ENCODE measurements around the gene PDSS1.
"Not testable (repeated sequence)": the region's sequence is repeated elsewhere in the genome, so short reads cannot be mapped to it uniquely, and the experiment has no call there.

PDSS1 gene

DNA sequence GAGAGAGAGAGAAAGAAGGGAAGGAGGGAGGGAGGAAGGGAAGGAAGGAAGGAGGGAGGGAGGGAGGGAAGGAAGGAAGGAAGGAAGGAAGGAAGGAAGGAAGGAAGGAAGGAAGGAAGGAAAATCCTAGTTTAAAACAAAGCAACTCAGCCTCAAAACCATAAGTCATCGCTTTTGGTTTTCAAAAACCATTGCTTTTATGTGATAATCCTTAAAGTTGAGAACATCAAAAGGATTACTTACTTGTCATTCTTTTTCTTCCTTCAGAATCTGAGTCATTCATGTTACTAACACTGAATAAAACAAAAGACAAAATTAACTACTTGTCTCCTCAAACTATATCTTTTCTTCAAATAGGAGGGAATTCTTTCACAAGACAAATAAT lies 21.6 kb upstream of the PDSS1 start:
- H3K9ac ChIP-seq: no peak overlapping the region
- no peak for TF ChIP-seq Cebpa-rat (IDR thresholded peaks at IDR 0.05)
- H4K20me1 ChIP-seq: no peaks in the 10 kb centered on the region
- no peak overlapping the region for H3K4me3 ChIP-seq
- H3K27ac ChIP-seq: no peak overlapping the region
- H3K9me3 ChIP-seq (replicated peaks in 1 of 11): peaks cover 0 to 11% (median 0%) of the 10 kb centered on the region in 11 experiments; a peak in 4 of 22 replicates
- H3K4me1 ChIP-seq: peaks cover 0 to 8% (median 5%) of the 10 kb centered on the region in 10 experiments; a peak in 12 of 20 replicates
- H3K4me2 ChIP-seq: no peak overlapping the region
- no peaks in the 10 kb centered on the region for H3K36me3 ChIP-seq
- no peaks in the 10 kb centered on the region for H3K27me3 ChIP-seq

DNA sequence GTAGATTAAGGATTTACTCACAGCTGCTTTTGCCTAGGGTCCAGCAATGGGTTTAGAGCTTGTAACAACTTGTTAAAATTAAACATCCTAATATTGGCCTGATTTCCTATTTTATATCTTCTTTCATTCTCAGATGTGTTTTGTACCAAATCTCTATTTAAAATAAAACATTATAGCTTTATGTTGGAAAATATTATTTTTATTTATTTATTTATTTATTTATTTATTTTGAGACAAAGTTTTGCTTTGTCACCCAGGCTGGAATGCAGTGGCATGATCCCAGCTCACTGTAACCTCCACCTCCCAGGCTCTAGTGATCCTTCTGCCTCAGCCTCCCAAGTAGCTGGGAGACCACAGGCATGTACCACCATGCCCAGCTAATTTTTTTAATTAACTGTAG lies 17.9 kb upstream of the PDSS1 start:
- no peak for TF ChIP-seq Cebpa-rat (IDR thresholded peaks at IDR 0.05)
- Histone ChIP-seq H3K36me3 (no peaks in the 10 kb centered on the region), H3K9me3 (replicated peaks in 1 of 11) (peaks cover 0 to 11% (median 0%) of the 10 kb centered on the region in 11 experiments; a peak in 5 of 22 replicates), H3K4me3 (no peak overlapping the region), H4K20me1 (no peaks in the 10 kb centered on the region), H3K4me1 (peaks cover 6 to 31% (median 26%) of the 10 kb centered on the region in 10 experiments; a peak in 19 of 20 replicates), H3K9ac (no peak overlapping the region), H3K27ac (no peak overlapping the region), H3K4me2 (no peak overlapping the region), H3K27me3 (no peaks in the 10 kb centered on the region)

DNA sequence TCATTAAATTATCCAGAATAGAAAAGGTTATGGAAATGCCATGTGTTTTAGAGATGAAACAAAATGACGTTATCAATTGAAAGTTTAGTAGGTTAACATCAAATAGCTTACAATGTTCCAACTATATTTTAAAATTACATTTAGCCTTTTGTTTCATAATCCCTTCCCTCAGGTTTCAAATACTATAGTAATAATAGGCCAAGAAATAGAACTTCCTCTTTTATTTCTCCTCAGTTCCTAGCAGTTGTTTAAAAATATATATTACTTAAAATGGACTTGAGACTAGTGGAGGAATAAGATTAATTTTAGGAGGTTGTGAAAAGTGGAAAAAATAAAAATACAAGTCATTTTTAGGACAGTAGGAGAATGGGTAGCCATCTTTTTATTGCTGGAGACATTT lies 16.4 kb upstream of the PDSS1 start:
- TF ChIP-seq Cebpa-rat (IDR thresholded peaks at IDR 0.05): no peak
- Histone ChIP-seq H3K27ac (peak overlapping the region in 4 of 11 experiments; percentile 25 to 52 (median 38); a peak in 5 of 22 replicates), H3K4me3 (no peak overlapping the region), H3K27me3 (no peaks in the 10 kb centered on the region), H4K20me1 (no peaks in the 10 kb centered on the region), H3K9me3 (replicated peaks in 1 of 11) (no peaks in the 10 kb centered on the region; a peak in 2 of 22 replicates), H3K4me1 (peaks cover 6 to 31% (median 26%) of the 10 kb centered on the region in 10 experiments; a peak in 19 of 20 replicates), H3K36me3 (no peaks in the 10 kb centered on the region), H3K9ac (no peak overlapping the region), H3K4me2 (peak overlapping the region in 6 of 11 experiments; percentile 18 to 67 (median 52); a peak in 10 of 22 replicates)

DNA sequence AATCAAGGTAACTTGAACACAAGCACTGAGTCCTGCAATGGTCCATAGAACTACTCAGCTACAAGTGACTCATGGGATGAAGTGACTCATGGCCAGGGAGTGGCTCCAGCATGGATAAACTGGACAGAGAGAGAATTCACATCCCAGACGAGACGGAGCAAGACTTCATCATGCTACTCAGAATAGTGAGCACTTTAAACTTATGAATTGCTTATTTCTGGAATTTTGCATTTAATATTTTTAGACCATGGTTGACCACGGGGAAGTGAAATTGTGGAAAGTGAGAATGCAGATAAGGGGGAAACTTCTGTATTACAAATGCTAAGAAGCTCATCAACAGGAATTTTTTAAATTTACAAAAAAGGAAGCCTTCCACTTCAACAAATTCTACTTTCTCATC lies 15.5 kb upstream of the PDSS1 start:
- Histone ChIP-seq H3K27ac (peak overlapping the region in 3 of 11 experiments; percentile 17 to 49 (median 42); a peak in 4 of 22 replicates), H3K4me2 (peak overlapping the region in 7 of 11 experiments; percentile 25 to 67 (median 56); a peak in 12 of 22 replicates), H3K4me1 (peaks cover 6 to 31% (median 26%) of the 10 kb centered on the region in 10 experiments; a peak in 19 of 20 replicates)
- H3K27me3 ChIP-seq; H3K9me3 ChIP-seq (replicated peaks in 1 of 11); H4K20me1 ChIP-seq; H3K36me3 ChIP-seq; H3K4me3 ChIP-seq; H3K9ac ChIP-seq: not testable (repeated sequence)

DNA sequence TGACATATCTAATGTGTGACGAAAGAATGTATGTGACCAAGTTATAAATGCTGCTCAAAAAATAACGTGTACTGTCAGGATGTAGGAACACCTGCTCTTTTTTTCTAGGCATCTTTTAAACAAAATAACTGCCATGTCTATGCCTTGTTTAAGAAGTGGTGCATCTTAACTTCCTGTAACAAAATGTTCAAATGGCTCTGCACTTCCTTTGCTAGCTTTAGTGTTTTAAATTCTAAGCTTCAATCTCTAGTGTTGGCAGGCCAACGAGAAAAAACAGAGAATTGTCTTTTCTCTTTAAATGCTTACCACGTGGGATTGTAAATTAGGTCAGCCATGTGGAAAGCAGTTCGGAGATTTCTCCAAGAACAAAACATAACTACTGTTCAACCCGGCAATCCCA lies 14.6 kb upstream of the PDSS1 start:
- no peak overlapping the region for H3K27ac ChIP-seq
- peak overlapping the region in 9 of 11 experiments; percentile 14 to 67 (median 30); a peak in 10 of 22 replicates for H3K4me2 ChIP-seq
- peaks cover 6 to 31% (median 26%) of the 10 kb centered on the region in 10 experiments; a peak in 19 of 20 replicates for H3K4me1 ChIP-seq
- H3K9me3 ChIP-seq (replicated peaks in 1 of 11): no peaks in the 10 kb centered on the region; a peak in 1 of 22 replicates
- H3K27me3 ChIP-seq: no peaks in the 10 kb centered on the region
- no peak overlapping the region for H3K9ac ChIP-seq
- no peaks in the 10 kb centered on the region for H3K36me3 ChIP-seq
- H4K20me1 ChIP-seq: no peaks in the 10 kb centered on the region
- TF ChIP-seq Cebpa-rat (IDR thresholded peaks at IDR 0.05): no peak
- H3K4me3 ChIP-seq: no peak overlapping the region

DNA sequence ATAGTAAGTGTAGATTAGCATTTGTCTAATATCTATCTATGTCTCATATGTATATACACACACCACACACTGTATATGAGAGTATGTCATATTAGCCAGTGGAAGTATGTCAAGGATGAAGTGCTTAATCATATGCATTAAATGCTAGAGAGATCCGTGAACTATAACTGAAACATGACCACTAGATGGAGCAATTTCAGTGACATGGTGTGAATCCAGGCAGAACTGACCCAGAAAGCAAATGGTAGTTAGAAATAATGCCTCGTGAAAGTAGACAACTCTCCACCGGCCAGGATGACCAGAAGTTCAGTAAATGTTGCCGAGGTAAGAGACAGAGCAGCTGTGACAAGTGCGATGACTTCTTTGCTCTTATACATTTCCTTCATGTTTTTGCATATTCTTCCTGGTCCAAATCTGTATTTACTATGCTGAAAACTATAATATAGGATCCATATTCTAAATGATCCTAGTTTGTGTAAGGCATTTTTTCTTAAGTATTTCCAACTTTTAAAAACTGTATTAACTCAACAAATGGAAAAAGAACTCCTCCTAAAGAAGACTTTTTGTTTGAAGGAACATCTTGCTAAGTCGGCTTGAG lies 12.7 kb upstream of the PDSS1 start:
- H3K27ac ChIP-seq; H3K9ac ChIP-seq; H3K4me3 ChIP-seq; H3K9me3 ChIP-seq (replicated peaks in 1 of 11); H3K36me3 ChIP-seq; H3K27me3 ChIP-seq; H4K20me1 ChIP-seq: not testable (repeated sequence)
- peaks cover 11 to 35% (median 27%) of the 10 kb centered on the region in 10 experiments for H3K4me1 ChIP-seq
- H3K4me2 ChIP-seq: peak overlapping the region in 2 of 11 experiments; percentile 18 to 42; a peak in 3 of 22 replicates

DNA sequence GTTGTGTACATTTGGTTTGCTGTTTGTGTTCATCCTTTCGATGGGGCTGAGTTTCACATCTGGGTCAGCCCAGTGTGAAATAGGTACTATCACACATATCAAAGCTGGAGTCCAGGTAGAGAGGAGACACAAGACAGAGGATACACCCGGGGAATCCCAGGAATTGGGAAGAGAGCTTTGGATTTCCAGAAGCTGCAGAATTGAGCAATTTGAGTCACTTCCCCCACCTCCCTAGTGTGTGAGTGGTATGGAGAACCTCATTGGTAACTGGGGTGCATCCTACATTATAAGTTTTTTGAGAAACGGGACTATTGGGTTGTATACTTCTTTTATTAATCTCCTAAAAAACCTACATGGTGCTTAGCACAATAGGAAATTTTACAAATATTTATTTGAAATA lies 12.1 kb upstream of the PDSS1 start:
- no peaks in the 10 kb centered on the region; a peak in 1 of 22 replicates for H3K9me3 ChIP-seq (replicated peaks in 1 of 11)
- no peak overlapping the region for H3K9ac ChIP-seq
- H4K20me1 ChIP-seq: no peaks in the 10 kb centered on the region
- H3K27me3 ChIP-seq: no peaks in the 10 kb centered on the region
- H3K36me3 ChIP-seq: no peaks in the 10 kb centered on the region
- no peak overlapping the region for H3K4me3 ChIP-seq
- no peak overlapping the region for H3K4me2 ChIP-seq
- no peak for TF ChIP-seq Cebpa-rat (IDR thresholded peaks at IDR 0.05)
- no peak overlapping the region for H3K27ac ChIP-seq
- peaks cover 11 to 34% (median 28%) of the 10 kb centered on the region in 10 experiments for H3K4me1 ChIP-seq

DNA sequence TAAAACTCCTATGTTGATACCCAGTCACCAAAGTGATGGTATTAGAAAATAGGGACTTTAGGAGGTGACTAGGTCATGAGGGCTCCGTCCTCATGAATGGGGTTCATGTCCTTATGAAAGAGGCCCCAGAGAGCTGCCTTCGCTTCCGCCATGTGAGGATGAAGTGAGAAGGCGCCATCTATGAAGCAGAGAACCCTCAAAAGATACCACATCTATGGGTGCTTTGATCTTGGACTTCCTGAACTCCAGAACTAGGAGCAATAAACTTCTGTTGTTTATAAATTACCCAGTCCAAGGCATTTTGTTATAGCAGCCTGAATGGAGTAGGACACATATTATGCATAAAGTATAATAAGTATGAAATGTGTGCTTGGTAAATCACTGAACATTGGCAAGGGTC lies 8.1 kb upstream of the PDSS1 start:
- H3K27me3 ChIP-seq: no peaks in the 10 kb centered on the region
- H3K4me3 ChIP-seq: no peak overlapping the region
- no peaks in the 10 kb centered on the region for H4K20me1 ChIP-seq
- H3K9ac ChIP-seq: no peak overlapping the region
- H3K4me1 ChIP-seq: peaks cover 5 to 20% (median 9%) of the 10 kb centered on the region in 10 experiments; a peak in 17 of 20 replicates
- H3K9me3 ChIP-seq (replicated peaks in 1 of 11): no peaks in the 10 kb centered on the region
- H3K27ac ChIP-seq: no peak overlapping the region
- TF ChIP-seq Cebpa-rat (IDR thresholded peaks at IDR 0.05): no peak
- H3K4me2 ChIP-seq: peak overlapping the region in 6 of 11 experiments; percentile 12 to 46 (median 32); a peak in 8 of 22 replicates
- H3K36me3 ChIP-seq: no peaks in the 10 kb centered on the region

DNA sequence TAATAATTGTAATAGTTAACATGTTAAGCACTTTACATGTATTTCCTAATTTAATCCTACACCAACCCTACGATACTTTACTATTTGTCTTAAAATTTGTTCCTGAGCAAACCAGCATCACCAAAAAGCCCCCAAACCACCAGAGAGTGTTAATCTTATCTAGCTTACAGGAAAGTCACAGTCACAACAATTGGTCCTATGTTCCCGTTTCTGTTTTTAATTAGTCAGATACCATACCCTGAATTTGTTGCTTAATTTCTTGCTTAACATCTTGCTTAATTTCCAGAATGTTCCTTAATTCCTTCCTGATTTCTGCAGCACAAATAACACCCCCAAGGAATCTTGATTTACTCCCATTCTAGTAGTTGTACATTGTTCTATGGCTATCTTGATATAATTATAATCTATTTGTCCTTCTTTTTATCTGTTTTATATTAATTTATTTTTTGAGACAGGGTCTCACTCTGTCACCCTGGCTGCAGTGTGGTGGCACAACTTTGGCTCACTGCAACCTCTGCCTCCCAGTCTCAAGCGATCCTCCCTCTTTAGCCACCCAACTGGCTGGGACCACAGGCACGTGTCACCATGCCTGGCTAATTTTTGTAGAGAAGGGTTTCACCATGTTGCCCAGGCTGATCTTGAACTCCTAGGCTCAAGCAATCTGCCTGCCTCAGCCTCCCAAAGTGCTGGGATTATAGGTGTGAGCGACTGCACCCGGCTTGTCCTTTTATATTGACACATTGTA lies 6.6 kb upstream of the PDSS1 start:
- no peak overlapping the region; a peak in 1 of 22 replicates for H3K27ac ChIP-seq

DNA sequence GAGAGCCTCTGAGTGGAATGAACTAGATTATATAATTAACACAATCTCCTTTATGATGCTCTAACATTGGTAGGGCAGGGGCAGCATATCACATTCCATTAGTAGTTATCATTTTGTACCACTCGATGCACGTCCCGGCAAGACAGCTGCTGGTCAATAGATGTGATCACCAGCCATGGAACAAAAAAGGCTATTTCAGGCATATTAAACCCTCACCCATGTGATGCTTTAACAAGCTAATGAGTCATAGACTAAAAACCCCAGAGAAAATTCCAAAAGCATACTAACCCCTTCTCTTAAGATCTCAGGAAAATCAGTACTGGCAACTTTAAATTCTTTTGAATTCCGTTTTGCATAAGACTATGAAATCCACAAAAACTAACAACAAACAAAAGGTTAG lies 3.0 kb upstream of the PDSS1 start:
- H3K27me3 ChIP-seq; H3K27ac ChIP-seq; H3K36me3 ChIP-seq; H3K9me3 ChIP-seq (replicated peaks in 1 of 11); H3K4me3 ChIP-seq; H3K9ac ChIP-seq: not testable (repeated sequence)
- Histone ChIP-seq H3K4me2 (peak overlapping the region in 4 of 11 experiments; percentile 17 to 44 (median 30); a peak in 5 of 22 replicates), H3K4me1 (peaks cover 23 to 51% (median 31%) of the 10 kb centered on the region in 10 experiments), H4K20me1 (peaks cover 0 to 14% (median 7%) of the 10 kb centered on the region in 11 experiments; a peak in 9 of 22 replicates)

More for the DNA sequence above, 6.6 kb upstream of the PDSS1 start:
- H3K4me3 ChIP-seq: no peak overlapping the region
- no peak overlapping the region for H3K9ac ChIP-seq
- H3K27me3 ChIP-seq: no peaks in the 10 kb centered on the region
- no peaks in the 10 kb centered on the region for H3K36me3 ChIP-seq
- H4K20me1 ChIP-seq: no peaks in the 10 kb centered on the region
- peak overlapping the region in 3 of 11 experiments; percentile 13 to 39 (median 20); a peak in 3 of 22 replicates for H3K4me2 ChIP-seq
- TF ChIP-seq Cebpa-rat (IDR thresholded peaks at IDR 0.05): no peak
- peaks cover 5 to 34% (median 14%) of the 10 kb centered on the region in 10 experiments for H3K4me1 ChIP-seq
- H3K9me3 ChIP-seq (replicated peaks in 1 of 11): no peaks in the 10 kb centered on the region
